HG03196 (cell line): ENCODE measurements around the gene TEX2.

Experiments
- ATAC-seq: cut with Tn5 transposase; IDR thresholded peaks from one replicate; pipeline ENCODE4 v1.9.1; 2021; ENCODE audit not compliant: unreplicated experiment

Gene TEX2

GRCh38 chr17:64120972-64121786, 141.9 kb downstream of the TEX2 start:
- peak; percentile 78 for ATAC-seq

DNA sequence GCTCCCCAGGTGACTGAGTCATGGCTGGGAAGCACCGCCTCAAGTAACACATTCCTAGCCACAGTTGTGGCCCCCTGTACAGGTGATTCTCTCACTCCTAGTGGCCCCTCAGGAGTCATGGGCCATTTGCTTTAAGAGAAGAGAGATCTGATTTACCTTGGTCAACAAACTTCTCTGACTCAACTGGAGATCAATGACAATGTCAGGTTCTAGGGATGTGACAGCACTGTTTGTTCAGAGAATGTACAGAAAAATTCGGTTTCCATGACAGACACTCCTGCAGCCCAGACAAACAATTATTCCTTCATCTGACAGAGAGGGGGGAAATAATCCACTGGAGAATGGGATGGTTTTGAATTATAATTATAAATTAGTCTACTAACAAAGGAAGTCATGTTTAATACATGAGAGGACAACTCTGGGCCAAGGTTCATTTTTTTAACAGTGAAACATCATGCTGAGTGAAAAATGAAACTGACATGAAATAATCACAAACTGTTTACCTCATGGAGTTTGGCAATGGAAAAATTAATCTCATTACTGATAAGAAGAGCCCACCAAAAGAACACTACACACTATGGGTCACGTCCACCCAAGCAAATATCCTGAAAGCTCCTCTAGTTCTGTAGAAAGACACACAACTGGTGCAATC, 142.8 kb downstream of the TEX2 start:
- no peak for ATAC-seq

DNA sequence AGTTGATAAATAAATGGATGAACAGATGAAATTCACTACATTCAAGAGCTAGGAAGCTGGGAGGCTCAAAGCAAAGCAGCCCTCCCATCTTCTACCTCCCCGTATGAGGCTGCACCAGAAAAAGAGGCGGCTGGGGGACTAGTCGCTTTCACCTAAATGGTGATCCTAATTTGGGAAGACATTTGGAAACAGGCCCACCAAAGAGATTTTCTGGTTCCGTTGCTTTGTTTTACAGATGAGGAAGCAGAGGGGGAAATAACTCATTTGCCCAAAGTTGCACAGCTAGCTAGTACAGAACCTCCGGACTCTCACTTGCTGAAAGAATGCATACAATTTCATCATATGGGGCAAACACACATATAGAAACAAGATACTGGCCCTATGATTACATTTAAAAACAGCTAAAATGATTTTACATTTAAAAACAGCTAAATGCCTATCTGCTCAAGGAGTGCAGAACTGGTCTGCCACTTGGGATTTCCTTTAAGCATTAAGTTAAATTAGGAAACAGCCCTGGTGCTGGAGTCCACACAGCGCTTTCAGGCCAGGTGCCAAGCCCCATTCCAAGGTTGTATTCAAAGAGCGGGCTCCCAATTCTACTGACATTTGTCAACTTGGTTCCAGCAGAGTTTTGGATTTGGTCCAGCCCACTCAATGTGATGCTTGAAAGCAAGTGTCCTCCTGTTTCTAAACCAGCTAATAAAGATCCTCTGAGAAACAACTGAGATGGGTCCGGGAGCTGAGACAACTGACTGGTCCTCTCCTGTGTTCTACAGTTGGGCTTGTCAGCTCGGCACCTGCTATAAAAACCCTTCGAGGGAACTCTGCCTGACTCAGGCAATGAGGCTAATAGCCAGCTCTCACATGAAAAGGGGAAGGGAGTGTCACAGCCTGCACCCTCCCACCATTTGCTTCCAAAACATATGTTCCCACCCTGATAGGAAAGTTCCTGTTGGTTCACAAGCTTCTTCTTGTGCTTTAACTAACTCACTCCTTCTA, 144.8 kb downstream of the TEX2 start:
- no peak for ATAC-seq

GRCh38 chr17:64115822-64116534, 147.1 kb downstream of the TEX2 start:
- no peak for ATAC-seq

- ATAC-seq: no peak
Observed at GRCh38 chr17:64115043-64115698, 147.9 kb downstream of the TEX2 start.

DNA sequence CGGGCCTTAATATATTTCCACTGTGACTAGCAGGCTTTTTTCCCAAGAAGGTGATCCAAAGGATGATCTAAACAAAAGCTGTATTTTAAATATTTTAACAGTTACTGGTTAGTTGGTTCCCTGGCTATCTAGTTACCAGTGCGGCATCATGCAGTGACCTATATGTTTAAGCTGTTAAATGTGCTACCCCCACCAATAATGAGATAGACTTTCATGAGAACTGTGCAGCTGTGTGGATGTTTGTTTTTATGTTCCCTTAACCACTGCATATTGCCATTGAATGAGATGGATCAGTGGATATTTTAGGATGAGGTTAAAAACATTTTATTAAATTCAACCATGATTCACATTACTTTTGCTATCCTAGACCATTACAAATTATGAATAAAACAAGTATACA, 150.1 kb downstream of the TEX2 start:
- ATAC-seq: no peak

- ATAC-seq: no peak
Observed at GRCh38 chr17:64111831-64112230, 151.2 kb downstream of the TEX2 start.

DNA sequence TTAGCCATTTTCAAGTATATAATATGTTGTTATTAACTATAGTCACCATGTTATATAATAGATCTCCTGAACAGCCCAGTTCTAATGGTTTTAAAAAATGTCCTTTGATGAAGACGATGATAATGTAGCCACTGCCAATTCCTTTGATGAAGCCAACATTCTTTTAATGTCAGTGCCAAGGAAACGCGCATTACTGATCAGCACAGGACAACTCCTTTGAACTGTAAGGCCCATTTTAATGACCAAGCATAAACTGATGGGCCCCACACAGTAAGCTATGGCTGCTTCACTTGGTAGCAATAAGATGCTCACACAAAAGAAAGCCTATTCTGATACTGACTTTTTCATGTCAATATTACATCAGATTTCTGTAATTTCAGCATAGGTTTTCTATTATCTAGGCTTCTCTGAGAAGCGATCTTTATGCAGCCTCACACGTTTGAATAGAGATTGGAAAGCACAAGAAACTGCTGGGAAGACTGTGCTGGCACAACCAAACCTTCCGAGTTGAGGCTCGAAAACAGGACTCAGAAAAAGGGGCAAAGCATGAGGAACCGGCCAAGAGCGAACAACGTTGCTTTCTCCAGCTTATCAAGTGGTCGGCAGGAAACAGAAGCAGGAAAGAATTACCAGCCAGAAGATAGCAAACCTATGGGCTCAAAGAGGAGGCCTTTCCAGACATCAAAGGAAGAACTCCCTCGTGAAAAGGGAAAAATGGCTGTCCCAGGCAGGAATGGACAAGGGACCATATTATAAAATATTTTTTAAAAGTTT, 152.5 kb downstream of the TEX2 start:
- no peak for ATAC-seq

- ATAC-seq: no peak
Observed at GRCh38 chr17:64109400-64109799, 153.7 kb downstream of the TEX2 start.

GRCh38 chr17:64107500-64108236, 155.4 kb downstream of the TEX2 start:
- no peak for ATAC-seq

- ATAC-seq: no peak
Observed at GRCh38 chr17:64106918-64107317, 156.1 kb downstream of the TEX2 start.

DNA sequence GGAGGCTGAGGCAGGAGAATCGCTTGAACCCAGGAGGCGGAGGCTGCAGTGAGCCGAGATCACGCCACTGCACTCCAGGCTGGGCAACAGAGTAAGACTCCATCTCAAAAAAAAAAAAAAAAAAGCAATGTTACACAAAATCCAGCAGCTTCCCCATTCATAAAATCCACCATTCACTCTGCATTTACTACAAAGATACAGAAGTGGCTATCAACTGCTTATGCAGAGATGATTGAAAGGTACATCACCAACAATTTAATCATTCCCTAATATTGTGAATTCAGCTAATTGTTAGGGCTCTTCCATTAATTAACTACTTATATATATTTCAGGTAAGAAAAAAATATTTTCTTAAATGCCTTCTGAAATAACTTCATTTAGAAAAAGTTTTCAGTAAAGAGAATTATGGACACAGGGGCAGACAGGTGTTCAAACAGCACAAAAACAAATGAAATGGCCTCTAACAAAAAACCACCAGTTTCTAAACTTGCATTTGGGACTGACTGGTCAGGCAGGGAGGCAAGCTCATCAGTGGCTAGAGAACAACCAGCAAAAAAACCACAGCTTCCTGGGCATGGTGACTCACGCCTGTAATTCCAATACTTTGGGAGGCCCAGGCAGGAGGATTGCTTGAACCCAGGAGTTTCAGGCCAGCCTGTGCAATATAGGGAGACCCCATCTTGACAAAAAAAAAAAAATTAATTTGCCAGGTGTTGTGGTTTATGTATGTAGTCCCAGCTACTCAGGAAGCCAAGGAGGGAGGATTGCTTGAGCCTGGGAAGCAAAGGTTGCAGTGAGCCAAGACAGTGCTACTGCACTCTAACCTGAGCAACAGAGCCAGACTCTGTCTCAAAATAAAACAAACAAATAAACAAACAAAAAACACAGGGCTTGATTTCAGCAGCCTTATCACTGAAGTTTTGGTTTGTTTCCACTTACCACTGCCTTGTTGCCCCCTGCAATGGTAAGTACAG, 159.4 kb downstream of the TEX2 start:
- ATAC-seq: no peak

GRCh38 chr17:64102627-64103390, 160.3 kb downstream of the TEX2 start:
- ATAC-seq: no peak

- no peak for ATAC-seq
Observed at GRCh38 chr17:64099543-64099942, 163.5 kb downstream of the TEX2 start.
